Cardiac fibroblast (primary cell): Measurements from ENCODE around the gene PDCD1.

Experiments
- DNase-seq, 2 donors: peaks; one replicate each; pipeline versions ENCODE4 v3.0.0 to v3.0.0-alpha.2; 2010; ENCODE audit warnings: low read depth in 2 of 2
- H3K4me3 ChIP-seq, 2 donors: replicated peaks in 1 of 2; 1 replicate in 1 of 2; 2 replicates in 1 of 2; pipeline ENCODE4 v1.5.1; 2011; ENCODE audit warnings: low read depth in 2 of 2, low read length in 2 of 2, mild to moderate bottlenecking in 2 of 2, moderate library complexity in 1 of 2
- TF ChIP-seq, protein P1 (sequence below): IDR thresholded peaks from one replicate; pipeline ENCODE4 v1.5.1; 2011; ENCODE audit warnings: low read depth, mild to moderate bottlenecking, low read length, inconsistent platforms

Gene PDCD1

DNA sequence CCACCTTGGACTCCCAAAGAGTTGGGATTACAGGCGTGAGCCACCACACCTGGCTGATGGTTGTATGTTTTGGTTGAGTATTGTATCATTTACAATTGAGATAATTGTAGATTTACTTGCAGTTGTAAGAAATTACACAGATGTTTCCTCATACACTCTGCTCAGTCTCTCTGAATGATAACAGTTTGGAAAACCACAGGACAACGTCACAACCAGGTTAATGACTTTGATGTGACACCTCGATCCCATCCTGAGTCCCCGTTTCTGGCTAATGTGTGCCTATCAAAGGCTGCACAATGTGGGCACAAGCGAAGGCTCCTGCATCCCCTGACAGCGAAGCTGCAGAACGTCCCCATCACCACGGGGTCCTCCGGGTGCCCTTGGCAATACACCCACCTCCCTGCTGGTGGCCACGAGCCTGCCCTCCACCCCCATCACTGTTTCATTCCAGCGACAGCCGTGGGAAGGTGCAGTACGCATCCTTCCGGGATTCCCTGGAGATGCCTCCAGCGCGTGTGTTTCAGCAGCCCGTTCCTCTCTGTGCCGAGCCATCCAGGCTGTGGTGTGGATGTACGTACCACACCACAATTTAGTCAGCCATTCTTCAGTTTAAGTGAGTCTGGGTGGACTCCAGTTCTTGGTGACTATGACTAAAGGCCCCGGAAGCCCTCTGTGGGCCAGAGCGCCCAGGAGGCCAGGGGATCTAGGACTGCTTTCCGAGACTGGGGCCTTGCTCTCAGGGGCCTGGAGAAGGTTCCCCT lies 4.3 kb upstream of the PDCD1 start:
- no peak overlapping the region for H3K4me3 ChIP-seq
- TF ChIP-seq, protein P1, sequence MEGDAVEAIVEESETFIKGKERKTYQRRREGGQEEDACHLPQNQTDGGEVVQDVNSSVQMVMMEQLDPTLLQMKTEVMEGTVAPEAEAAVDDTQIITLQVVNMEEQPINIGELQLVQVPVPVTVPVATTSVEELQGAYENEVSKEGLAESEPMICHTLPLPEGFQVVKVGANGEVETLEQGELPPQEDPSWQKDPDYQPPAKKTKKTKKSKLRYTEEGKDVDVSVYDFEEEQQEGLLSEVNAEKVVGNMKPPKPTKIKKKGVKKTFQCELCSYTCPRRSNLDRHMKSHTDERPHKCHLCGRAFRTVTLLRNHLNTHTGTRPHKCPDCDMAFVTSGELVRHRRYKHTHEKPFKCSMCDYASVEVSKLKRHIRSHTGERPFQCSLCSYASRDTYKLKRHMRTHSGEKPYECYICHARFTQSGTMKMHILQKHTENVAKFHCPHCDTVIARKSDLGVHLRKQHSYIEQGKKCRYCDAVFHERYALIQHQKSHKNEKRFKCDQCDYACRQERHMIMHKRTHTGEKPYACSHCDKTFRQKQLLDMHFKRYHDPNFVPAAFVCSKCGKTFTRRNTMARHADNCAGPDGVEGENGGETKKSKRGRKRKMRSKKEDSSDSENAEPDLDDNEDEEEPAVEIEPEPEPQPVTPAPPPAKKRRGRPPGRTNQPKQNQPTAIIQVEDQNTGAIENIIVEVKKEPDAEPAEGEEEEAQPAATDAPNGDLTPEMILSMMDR, result no peak
- no peak for DNase-seq

DNA sequence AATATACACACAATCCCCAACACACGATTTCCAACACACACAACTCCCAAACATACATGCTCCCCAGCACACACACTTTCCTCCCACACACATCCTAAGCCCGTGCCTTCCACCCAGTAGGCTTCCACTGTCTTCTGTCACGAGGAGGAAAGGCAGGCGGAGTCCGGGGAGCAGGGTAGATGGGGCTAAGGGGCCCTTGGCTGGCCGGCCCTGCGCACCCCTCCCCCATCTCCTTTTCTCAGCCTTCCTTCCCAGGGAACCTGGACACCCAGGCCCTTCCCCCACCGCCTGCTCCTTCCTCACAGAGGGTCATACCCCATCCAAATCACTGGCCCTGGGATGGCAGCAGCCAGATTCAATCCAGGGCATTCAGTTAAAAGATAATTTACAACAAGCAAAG lies 3.4 kb upstream of the PDCD1 start:
- DNase-seq, result no peak
- TF ChIP-seq, protein P1, result no peak
- H3K4me3 ChIP-seq, result no peak overlapping the region

DNA sequence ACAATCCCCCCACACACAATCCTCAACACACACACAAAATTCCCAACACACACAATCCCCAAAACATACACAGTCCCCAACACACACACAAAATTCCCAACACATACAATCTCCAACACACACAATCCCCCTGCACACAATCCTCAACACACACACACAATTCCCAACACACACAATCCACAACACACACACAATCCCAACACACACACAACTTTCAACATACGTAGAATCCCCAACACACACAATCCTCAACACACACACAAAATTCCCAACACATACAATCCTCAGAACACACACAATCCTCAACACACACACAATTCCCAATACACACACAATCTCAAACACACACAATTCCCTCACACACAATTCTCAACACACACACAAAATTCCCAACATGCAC lies 2.6 kb upstream of the PDCD1 start:
- TF ChIP-seq, protein P1, result no peak
- DNase-seq, result no peak

DNA sequence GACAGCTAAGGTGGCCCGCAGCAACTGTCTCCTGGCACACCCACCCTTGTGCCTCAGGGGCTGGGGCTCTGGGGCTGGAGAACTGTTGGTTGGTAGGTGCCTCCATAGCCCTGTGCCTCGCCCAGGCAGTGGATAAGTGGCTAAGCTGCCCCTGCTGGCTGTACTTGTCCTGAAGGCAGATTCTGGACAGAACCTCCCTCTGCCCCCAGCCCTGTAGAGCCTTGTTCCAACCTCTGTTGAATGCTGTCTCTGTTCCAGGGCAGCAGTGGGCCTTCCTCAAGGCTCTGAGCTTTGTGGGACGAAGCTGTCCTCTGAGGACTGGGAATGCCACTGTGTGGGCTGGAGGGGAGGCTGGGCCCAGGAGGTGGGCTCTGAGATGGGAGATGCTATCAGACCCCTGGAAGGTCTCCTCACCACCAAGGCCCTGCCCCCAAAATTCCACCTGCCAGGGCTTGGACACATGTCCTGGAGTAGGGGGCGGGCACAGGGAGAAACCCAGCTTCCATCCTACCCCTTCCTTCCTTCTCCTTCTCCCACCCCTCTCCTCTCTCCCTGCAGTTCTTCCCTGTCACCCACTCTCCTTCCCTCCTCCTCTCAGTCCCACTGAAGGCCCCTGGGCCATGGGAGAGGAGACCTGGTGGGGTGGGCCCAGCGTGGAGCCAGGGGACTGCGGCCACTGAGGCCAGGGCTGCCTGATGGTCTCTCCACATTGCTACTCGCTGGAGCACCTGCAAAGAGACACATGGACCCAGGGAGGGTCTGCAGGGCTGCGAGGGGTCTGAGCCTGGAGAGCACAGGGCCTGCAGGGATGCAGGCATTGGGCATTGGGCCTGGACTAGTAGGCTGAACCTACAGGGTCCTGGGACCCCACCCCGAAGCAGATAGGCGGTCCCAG lies 1.7 kb upstream of the PDCD1 start:
- DNase-seq, result no peak
- TF ChIP-seq, protein P1, result no peak
- H3K4me3 ChIP-seq, result no peak overlapping the region

More for the DNA sequence above, 2.6 kb upstream of the PDCD1 start:
- H3K4me3 ChIP-seq, result no peak overlapping the region

DNA sequence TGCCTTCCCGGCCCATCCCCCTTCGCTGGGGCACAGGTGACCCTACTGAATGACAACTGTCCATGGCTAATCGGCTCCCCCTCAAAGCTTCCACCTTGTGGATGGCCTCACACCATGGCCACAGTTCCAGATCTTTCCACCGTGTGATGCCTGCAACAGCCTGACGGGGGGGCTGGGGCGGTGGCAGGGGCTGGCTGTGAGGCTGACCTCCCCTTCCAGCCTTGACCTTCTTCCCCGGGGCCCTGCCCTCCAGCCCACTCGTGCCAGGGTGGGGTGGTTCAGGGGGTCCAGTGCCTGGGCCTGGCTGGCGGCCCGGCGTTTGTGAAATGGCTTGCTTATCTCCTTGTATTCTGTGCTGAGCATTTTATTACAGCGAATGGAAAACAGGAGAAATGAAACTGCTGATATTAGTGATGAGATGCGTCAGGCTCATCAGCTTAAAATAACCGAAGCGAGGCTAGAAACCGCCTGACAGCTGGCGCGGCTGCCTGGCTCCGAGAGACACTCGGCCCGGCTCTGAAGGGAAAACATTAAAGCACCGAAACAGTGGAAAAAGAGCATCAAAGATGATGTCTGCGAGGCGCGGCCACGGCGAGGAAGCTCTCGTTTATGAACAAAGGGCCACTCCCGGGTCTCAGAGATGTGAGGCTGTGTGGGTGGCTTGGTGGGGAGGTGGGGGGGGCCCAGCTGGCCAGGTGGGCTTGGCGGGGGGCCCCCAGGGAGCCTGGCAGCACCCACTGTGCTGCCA lies 916 bp upstream of the PDCD1 start:
- peak; percentile 42 to 59 for DNase-seq
- peak overlapping the region; percentile 5 to 28 for H3K4me3 ChIP-seq
- TF ChIP-seq, protein P1, result peak; percentile 25

DNA sequence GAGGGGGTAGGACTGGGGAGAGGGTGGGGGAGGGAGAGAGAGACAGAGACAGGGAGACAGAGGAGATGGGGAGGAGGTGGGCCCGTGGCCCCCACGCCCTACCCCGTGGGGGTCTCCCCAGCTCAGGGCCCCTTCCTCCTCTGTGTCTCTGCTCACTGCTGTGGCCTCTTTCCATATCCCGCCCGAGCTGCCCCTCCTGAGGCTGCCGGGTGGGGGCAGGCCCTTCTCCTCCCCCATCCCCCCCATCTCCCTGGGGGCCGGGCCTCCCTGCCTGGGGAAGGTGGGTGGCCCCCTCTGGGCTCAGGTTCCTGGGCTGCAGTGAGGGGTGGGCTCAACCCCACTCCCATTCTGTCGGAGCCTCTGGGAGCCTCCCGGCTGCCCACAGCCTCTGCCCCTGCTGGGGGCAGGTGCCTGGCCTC lies 332 bp upstream of the PDCD1 start:
- no peak overlapping the region for H3K4me3 ChIP-seq
- TF ChIP-seq, protein P1, result no peak
- DNase-seq, result no peak
